Measurements from ENCODE around the gene SPEM3.

The SPEM3 gene

GRCh38 chr17:7403977-7404736 lies 24.5 kb upstream of the SPEM3 start, which contains the start of gene TMEM256:
Gene TMEM256 (minus strand): TSS chr17:7404097. CDS start chr17:7404084, 13 bp downstream.
- DNase-seq = peak; percentile 98 to 99

GRCh38 chr17:7404737-7405349 lies 23.8 kb upstream of the SPEM3 start:
- DNase-seq = no peak

DNA sequence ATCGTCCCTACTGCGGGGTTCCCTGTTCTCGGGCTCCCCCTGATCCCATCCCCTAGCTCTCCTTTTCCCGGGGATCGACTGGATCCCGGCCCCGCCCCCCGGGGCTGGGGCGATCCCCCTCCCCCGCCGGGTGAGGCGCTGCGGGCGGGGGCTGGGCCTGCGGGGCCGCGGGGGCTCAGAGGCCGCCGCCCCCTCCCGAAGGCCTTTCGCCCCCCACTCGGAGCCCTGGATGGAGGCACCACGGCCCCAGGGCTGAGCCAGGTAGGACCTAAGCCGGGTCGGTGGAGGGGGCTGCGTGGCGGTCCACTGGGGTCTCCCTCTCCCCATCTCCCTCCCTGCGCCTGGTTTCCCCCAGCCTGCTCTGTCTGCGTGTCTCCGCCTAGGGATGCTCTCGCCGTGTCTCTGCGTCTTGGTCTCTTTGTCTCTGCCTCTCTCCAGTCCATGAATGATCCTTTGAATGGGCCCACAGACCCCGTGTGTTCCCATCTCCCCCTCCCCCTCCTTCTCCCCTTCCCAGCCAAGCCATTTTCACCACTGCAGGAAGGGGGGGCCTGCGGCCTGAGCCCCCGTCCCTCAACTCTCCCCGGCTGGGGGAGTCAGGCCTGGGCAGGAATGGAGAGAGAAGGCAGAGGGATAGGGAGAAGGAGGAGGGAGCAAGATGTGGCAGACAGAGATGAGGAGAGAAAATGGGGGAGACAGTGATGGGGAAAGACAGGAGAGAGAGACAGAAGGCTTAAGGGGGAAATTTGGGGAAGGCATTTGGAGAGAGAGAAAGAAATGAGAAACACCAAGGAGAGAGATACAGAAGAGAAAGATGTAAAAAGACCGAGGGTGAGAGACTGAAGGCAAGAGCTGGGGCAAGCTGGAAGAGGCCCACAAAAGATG lies 23.1 kb upstream of the SPEM3 start:
- no peak for DNase-seq

DNA sequence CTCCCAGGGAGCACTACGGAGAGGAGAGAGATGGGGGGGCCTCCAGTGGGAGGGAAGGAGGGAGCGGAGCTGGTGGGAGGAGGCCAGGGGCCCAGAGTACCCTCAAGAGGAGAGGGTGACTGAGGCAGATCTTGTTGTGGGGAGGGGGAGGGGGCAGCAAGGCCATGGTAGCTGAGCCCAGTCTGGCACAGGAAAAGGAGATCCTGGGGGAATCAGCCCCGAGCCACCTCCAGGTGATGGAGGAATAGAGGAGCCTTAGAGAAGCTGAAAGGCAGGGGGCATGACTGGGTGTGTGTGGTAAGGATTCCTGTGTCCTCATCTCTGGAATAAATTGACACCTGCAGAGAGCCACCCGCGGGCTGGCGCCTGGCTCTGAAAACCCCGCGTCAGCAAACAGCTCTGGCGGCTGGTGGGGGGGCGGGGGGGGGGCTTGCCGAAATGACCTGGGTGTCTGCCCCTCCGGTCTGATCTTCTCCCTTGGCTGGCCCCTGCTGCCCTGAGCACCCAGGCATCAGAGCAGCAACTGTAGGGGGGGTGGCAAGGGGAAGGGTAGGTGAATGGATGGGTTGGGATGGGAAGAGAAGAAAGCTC lies 22.3 kb upstream of the SPEM3 start:
- DNase-seq = no peak

GRCh38 chr17:7407082-7407481 lies 21.6 kb upstream of the SPEM3 start:
- DNase-seq = no peak

GRCh38 chr17:7407485-7408251 lies 21.0 kb upstream of the SPEM3 start, which contains the start of gene NLGN2:
Gene NLGN2 (plus strand): TSS chr17:7407845. CDS start chr17:7408256, 411 bp downstream.
- DNase-seq = no peak

- DNase-seq = no peak
Measured at GRCh38 chr17:7408252-7408727, 20.4 kb upstream of the SPEM3 start.

- DNase-seq = no peak
Measured at GRCh38 chr17:7408863-7409262, 19.8 kb upstream of the SPEM3 start.

DNA sequence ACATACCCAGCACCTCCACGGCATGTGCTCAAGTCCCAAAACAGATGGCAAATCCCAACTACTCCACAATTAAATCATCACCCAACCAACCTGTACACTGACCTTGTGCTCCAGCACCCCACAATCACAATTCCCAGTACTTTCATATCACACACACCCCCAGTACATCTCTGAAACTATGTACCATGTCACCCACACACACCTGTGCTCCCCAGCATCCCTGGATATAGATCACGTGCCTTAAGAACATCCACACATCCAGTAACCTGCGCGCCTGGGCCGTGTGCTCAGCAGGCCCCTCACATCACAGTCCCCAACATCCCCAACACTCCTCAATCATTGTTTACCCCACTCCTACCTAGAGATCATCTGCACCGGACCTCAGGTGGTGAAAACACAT lies 18.9 kb upstream of the SPEM3 start:
- DNase-seq = no peak

- no peak for DNase-seq
Measured at GRCh38 chr17:7410634-7411426, 17.8 kb upstream of the SPEM3 start.

- no peak for DNase-seq
Measured at GRCh38 chr17:7411427-7411750, 17.3 kb upstream of the SPEM3 start.

GRCh38 chr17:7413346-7413985 lies 15.2 kb upstream of the SPEM3 start:
- no peak for DNase-seq

- DNase-seq = no peak
Measured at GRCh38 chr17:7414837-7415236, 13.8 kb upstream of the SPEM3 start.

- no peak for DNase-seq
Measured at GRCh38 chr17:7415784-7416183, 12.9 kb upstream of the SPEM3 start.

GRCh38 chr17:7416323-7416722 lies 12.3 kb upstream of the SPEM3 start:
- DNase-seq = no peak

GRCh38 chr17:7417056-7417655 lies 11.5 kb upstream of the SPEM3 start:
- DNase-seq = no peak

GRCh38 chr17:7418472-7419152 lies 10.0 kb upstream of the SPEM3 start:
- DNase-seq = no peak

GRCh38 chr17:7419819-7420610 lies 8.6 kb upstream of the SPEM3 start, which contains the start of gene SPEM1:
Gene SPEM1 (plus strand): TSS chr17:7420324. CDS start chr17:7420385, 61 bp downstream.
- DNase-seq = no peak

DNA sequence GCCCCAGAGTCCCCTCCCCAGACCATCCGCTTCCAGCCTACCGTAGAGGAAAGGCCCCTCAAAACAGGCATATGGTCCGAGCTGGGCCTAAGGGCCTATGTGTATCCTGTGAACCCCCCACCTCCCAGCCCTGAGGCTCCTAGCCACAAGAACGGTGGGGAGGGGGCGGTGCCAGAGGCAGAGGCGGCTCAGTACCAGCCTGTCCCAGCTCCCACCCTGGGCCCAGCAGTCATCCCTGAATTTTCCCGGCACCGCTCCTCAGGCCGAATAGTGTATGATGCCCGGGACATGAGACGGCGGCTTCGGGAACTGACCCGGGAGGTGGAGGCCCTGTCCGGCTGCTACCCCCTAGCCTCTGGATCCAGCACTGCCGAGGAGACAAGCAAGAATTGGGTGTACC lies 7.5 kb upstream of the SPEM3 start:
- DNase-seq = no peak
